ENCODE data around the gene WDR46. TPM values are rescaled to one million over a fixed set of nuclear protein-coding genes. Genes with fewer than 3 reads are reported as not detected.

The WDR46 gene
- total RNA-seq, 1 experiment from 2014 or later, result 52.4 TPM

GRCh38 chr6:33315793-33316602 is 27.0 kb upstream of the WDR46 start:
- Histone ChIP-seq H2AFZ (no peak overlapping the region), H3K27ac (no peak overlapping the region), H3K9me2 (ENCODE audit: insufficient read depth) (no peaks in the 10 kb centered on the region), H3K4me2 (no peak overlapping the region), H3K4me3 (no peak overlapping the region), H3K27me3 (ENCODE audit: insufficient read depth, low read depth) (no peaks in the 10 kb centered on the region), H4K20me1 (ENCODE audit: insufficient read depth) (peaks cover 6% of the 10 kb centered on the region; the same call in 1 of the 2 replicates), H3K79me2 (ENCODE audit: low read depth) (peaks cover 52% of the 10 kb centered on the region), H3K36me3 (ENCODE audit: low read depth) (peaks cover 16% of the 10 kb centered on the region; the same call in 1 of the 2 replicates), H3K4me1 (replicated peaks; ENCODE audit: insufficient read depth) (peaks cover 48% of the 10 kb centered on the region), H3F3A (ENCODE audit: insufficient read depth, low read depth) (peaks cover 54% of the 10 kb centered on the region), H3K9me3 (ENCODE audit: insufficient read depth, low read depth) (no peaks in the 10 kb centered on the region)
- intact Hi-C loops (cut with micrococcal nuclease; ENCODE audit: unreplicated experiment), result loop anchor here (10.0 kb wide), 1 partner anchor 259 kb away; no protein-coding TSS in a partner anchor
- POLR2A ChIA-PET (ENCODE audit: unreplicated experiment), result no interaction called here
- CTCF ChIA-PET, result interaction anchor here (0.6 kb wide), 1 partner anchor 395 kb away, joined by 7 read pairs; the partner anchor contains the start of gene UQCC2
- BruUV-seq (replicated peaks), result no TSS peak
- DNase-seq, result no peak
- TF ChIP-seq CTCF (conservative IDR thresholded peaks at IDR 0.05), result no peak
- TF ChIP-seq EZH2 (IDR thresholded peaks at IDR 0.05; ENCODE audit: low read depth), result no peak

GRCh38 chr6:33314943-33315792 is 26.1 kb upstream of the WDR46 start:
- peaks cover 6% of the 10 kb centered on the region; the same call in 1 of the 2 replicates for H4K20me1 ChIP-seq (ENCODE audit: insufficient read depth)

More at GRCh38 chr6:33314943-33315792, 26.1 kb upstream of the WDR46 start:
- intact Hi-C loops (cut with micrococcal nuclease; ENCODE audit: unreplicated experiment), result loop anchor here (1.0 to 10.0 kb wide), 3 partner anchors 76 to 348 kb away; partner anchors contain the start of genes BRD2 and KIFC1
- no peaks in the 10 kb centered on the region for H3K9me3 ChIP-seq (ENCODE audit: insufficient read depth, low read depth)
- ChIA-PET CTCF (no interaction called here), POLR2A (ENCODE audit: unreplicated experiment) (no interaction called here)
- H3K9me2 ChIP-seq (ENCODE audit: insufficient read depth), result no peaks in the 10 kb centered on the region
- BruUV-seq (replicated peaks), result no TSS peak
- TF ChIP-seq CTCF (conservative IDR thresholded peaks at IDR 0.05) (no peak), EZH2 (IDR thresholded peaks at IDR 0.05; ENCODE audit: low read depth) (no peak)
- H2AFZ ChIP-seq, result no peak overlapping the region
- H3K4me2 ChIP-seq, result peak overlapping the region; percentile 89
- H3K4me1 ChIP-seq (replicated peaks; ENCODE audit: insufficient read depth), result peaks cover 40% of the 10 kb centered on the region
- H3K27me3 ChIP-seq (ENCODE audit: insufficient read depth, low read depth), result no peaks in the 10 kb centered on the region
- no peak overlapping the region for H3K4me3 ChIP-seq
- no peak overlapping the region for H3K27ac ChIP-seq
- 0 out of 2 replicates have a peak, but pooled peaks cover 8% of the 10 kb centered on the region for H3K36me3 ChIP-seq (ENCODE audit: low read depth)
- peaks cover 46% of the 10 kb centered on the region for H3F3A ChIP-seq (ENCODE audit: insufficient read depth, low read depth)
- peaks cover 52% of the 10 kb centered on the region for H3K79me2 ChIP-seq (ENCODE audit: low read depth)
- DNase-seq, result peak in 1 of 2 experiments; percentile 60

Measured in PC-9 (cell line).